Epithelial cell of esophagus (primary cell): Measurements from ENCODE around the gene CRIP2.

Experiments used
- DNase-seq: peaks from one replicate; pipeline ENCODE4 v3.0.0; 2010; ENCODE audit warnings: low read depth
- H3K4me3 ChIP-seq: 2 replicates; pipeline ENCODE4 v1.5.1; 2011; ENCODE audit warnings: mild to moderate bottlenecking, low read length, control low read depth
- CTCF ChIP-seq: IDR thresholded peaks from 2 replicates; pipeline ENCODE4 v1.5.1; 2011; ENCODE audit warnings: low read depth, mild to moderate bottlenecking, low read length, control low read depth, inconsistent platforms; ENCODE audit not compliant: insufficient read depth; ENCODE audit errors: missing control alignments

CRIP2 gene

GRCh38 chr14:105442834-105443233 lies 31.8 kb upstream of the CRIP2 start:
- no peak for DNase-seq
- TF ChIP-seq CTCF, result no peak
- no peak overlapping the region for H3K4me3 ChIP-seq

- no peak for DNase-seq
- TF ChIP-seq CTCF, result no peak
Observed at GRCh38 chr14:105444859-105445258, 29.8 kb upstream of the CRIP2 start.

GRCh38 chr14:105445290-105445689 lies 29.3 kb upstream of the CRIP2 start:
- H3K4me3 ChIP-seq, result no peak overlapping the region
- DNase-seq, result no peak
- no peak for TF ChIP-seq CTCF

More at GRCh38 chr14:105444859-105445258, 29.8 kb upstream of the CRIP2 start:
- no peak overlapping the region for H3K4me3 ChIP-seq

- no peak for TF ChIP-seq CTCF
- no peak for DNase-seq
- H3K4me3 ChIP-seq, result no peak overlapping the region
Observed at GRCh38 chr14:105445901-105446845, 28.4 kb upstream of the CRIP2 start.

GRCh38 chr14:105446971-105447370 lies 27.6 kb upstream of the CRIP2 start:
- no peak for DNase-seq
- no peak for TF ChIP-seq CTCF
- H3K4me3 ChIP-seq, result no peak overlapping the region

- DNase-seq, result no peak
- no peak for TF ChIP-seq CTCF
- H3K4me3 ChIP-seq, result no peak overlapping the region
Observed at GRCh38 chr14:105447651-105448640, 26.7 kb upstream of the CRIP2 start.
